HL-60 (cell line): ENCODE results near the gene ANGPT4.

Experiments
- GABPA ChIP-seq: IDR thresholded peaks from 2 replicates; pipeline ENCODE4 v1.6.1; 2012; ENCODE audit warnings: low read depth
- POLR2AphosphoS5 ChIP-seq: IDR thresholded peaks from 2 replicates; pipeline ENCODE4 v1.6.1; 2012; ENCODE audit warnings: low read depth
- SPI1 ChIP-seq: IDR thresholded peaks from 2 replicates; pipeline ENCODE4 v1.6.1; 2012; ENCODE audit warnings: low read depth, mild to moderate bottlenecking, borderline replicate concordance
- TF ChIP-seq, protein P1 (sequence below): IDR thresholded peaks from one replicate; pipeline ENCODE4 v1.5.1; 2011; ENCODE audit warnings: low read length, control low read depth, inconsistent platforms; ENCODE audit not compliant: insufficient read depth
- TF ChIP-seq, protein P2 (sequence below): IDR thresholded peaks from 2 replicates; pipeline ENCODE4 v1.6.1; 2012; ENCODE audit warnings: low read depth; ENCODE audit not compliant: insufficient replicate concordance

DNA sequence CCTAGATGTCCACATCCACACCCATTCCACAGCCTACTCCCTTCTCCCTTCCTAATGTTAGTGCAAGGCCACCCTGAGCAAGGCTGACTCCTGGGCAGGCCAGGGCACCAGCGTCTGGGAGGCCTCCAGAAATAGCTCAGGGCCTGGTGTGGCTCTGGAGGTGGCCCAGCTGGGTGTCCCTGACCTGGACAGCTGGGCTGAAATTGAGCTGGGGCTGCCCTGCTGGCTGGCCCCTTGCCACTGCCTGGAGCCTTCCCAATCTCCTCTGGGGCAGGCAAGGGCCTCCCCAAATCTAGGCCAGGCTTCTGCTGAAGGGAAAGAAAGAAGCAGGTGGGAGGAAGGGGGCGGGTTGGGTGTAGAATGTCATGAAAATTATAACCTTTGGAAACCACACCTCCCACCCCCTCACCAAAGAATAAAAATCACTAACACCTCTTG, 80.5 kb downstream of the ANGPT4 start:
- TF ChIP-seq, protein P1, sequence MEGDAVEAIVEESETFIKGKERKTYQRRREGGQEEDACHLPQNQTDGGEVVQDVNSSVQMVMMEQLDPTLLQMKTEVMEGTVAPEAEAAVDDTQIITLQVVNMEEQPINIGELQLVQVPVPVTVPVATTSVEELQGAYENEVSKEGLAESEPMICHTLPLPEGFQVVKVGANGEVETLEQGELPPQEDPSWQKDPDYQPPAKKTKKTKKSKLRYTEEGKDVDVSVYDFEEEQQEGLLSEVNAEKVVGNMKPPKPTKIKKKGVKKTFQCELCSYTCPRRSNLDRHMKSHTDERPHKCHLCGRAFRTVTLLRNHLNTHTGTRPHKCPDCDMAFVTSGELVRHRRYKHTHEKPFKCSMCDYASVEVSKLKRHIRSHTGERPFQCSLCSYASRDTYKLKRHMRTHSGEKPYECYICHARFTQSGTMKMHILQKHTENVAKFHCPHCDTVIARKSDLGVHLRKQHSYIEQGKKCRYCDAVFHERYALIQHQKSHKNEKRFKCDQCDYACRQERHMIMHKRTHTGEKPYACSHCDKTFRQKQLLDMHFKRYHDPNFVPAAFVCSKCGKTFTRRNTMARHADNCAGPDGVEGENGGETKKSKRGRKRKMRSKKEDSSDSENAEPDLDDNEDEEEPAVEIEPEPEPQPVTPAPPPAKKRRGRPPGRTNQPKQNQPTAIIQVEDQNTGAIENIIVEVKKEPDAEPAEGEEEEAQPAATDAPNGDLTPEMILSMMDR: no peak
- TF ChIP-seq POLR2AphosphoS5 (no peak), GABPA (no peak), SPI1 (no peak)
- TF ChIP-seq, protein P2, sequence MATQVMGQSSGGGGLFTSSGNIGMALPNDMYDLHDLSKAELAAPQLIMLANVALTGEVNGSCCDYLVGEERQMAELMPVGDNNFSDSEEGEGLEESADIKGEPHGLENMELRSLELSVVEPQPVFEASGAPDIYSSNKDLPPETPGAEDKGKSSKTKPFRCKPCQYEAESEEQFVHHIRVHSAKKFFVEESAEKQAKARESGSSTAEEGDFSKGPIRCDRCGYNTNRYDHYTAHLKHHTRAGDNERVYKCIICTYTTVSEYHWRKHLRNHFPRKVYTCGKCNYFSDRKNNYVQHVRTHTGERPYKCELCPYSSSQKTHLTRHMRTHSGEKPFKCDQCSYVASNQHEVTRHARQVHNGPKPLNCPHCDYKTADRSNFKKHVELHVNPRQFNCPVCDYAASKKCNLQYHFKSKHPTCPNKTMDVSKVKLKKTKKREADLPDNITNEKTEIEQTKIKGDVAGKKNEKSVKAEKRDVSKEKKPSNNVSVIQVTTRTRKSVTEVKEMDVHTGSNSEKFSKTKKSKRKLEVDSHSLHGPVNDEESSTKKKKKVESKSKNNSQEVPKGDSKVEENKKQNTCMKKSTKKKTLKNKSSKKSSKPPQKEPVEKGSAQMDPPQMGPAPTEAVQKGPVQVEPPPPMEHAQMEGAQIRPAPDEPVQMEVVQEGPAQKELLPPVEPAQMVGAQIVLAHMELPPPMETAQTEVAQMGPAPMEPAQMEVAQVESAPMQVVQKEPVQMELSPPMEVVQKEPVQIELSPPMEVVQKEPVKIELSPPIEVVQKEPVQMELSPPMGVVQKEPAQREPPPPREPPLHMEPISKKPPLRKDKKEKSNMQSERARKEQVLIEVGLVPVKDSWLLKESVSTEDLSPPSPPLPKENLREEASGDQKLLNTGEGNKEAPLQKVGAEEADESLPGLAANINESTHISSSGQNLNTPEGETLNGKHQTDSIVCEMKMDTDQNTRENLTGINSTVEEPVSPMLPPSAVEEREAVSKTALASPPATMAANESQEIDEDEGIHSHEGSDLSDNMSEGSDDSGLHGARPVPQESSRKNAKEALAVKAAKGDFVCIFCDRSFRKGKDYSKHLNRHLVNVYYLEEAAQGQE: no peak
